Measurements from ENCODE around the gene LSAMP.
"Not testable (repeated sequence)": the region's sequence is repeated elsewhere in the genome, so short reads cannot be mapped to it uniquely, and the experiment has no call there.

The LSAMP gene

GRCh38 chr3:115845986-115846385 is 599.3 kb downstream of the LSAMP start:
- no peak overlapping the region for H3K27ac ChIP-seq (ENCODE audit: low read length, poor library complexity, severe bottlenecking)
- H3K4ac ChIP-seq (ENCODE audit: low read depth in 1 of 2, low read length in 2 of 2) = no peak overlapping the region
- H3K18ac ChIP-seq (ENCODE audit: low read depth in 1 of 2, low read length in 2 of 2) = no peak overlapping the region
- H3K36me3 ChIP-seq (ENCODE audit: control insufficient read depth in 1 of 2, insufficient read depth in 2 of 2, low read depth in 1 of 2, low read length in 2 of 2) = peaks cover 0 to 5% of the 10 kb centered on the region in 2 experiments
- H2BK15ac ChIP-seq (ENCODE audit: low read depth, poor library complexity, severe bottlenecking) = no peak overlapping the region
- H3K14ac ChIP-seq (ENCODE audit: low read length in 2 of 2) = no peak overlapping the region
- no peaks in the 10 kb centered on the region for H3K4me1 ChIP-seq (ENCODE audit: control insufficient read depth, insufficient read depth, low read depth, low read length)
- no peaks in the 10 kb centered on the region for H3K27me3 ChIP-seq (ENCODE audit: control insufficient read depth in 1 of 2, insufficient read depth in 1 of 2, low read length in 2 of 2)
- H4K91ac ChIP-seq (ENCODE audit: low read length) = no peak overlapping the region
- no CpG with 5 or more reads among the region's 1 CpG for WGBS
- no peak overlapping the region for H2BK120ac ChIP-seq (ENCODE audit: low read depth, low read length)
- no peak overlapping the region for H3K4me2 ChIP-seq (ENCODE audit: low read length, poor library complexity, severe bottlenecking)
- H2AFZ ChIP-seq (ENCODE audit: low read depth, low read length) = no peak overlapping the region
- H3K79me1 ChIP-seq (replicated peaks; ENCODE audit: low read length, poor library complexity, severe bottlenecking) = peaks cover 1% of the 10 kb centered on the region
- H2AK5ac ChIP-seq (ENCODE audit: low read length, severe bottlenecking) = no peak overlapping the region
- H2BK12ac ChIP-seq (ENCODE audit: low read length in 2 of 2) = no peak overlapping the region
- no peak overlapping the region for H3K23ac ChIP-seq (ENCODE audit: low read length in 2 of 2)
- no peak overlapping the region for H2BK5ac ChIP-seq (ENCODE audit: low read depth, low read length, poor library complexity, severe bottlenecking)
- H3K9ac ChIP-seq (ENCODE audit: low read length) = no peak overlapping the region
- H3K9me3 ChIP-seq (ENCODE audit: control insufficient read depth, low read length) = no peaks in the 10 kb centered on the region
- DNase-seq = no peak
- H4K8ac ChIP-seq (ENCODE audit: low read length) = no peak overlapping the region
- no peak overlapping the region for H3K4me3 ChIP-seq (ENCODE audit: insufficient read depth in 1 of 2, low read depth in 1 of 2, low read length in 2 of 2)

GRCh38 chr3:115844729-115845128 is 600.6 kb downstream of the LSAMP start:
- not testable (repeated sequence) for H3K23ac ChIP-seq (ENCODE audit: low read length in 2 of 2); H2AFZ ChIP-seq (ENCODE audit: low read depth, low read length); H2BK120ac ChIP-seq (ENCODE audit: low read depth, low read length); H3K36me3 ChIP-seq (ENCODE audit: control insufficient read depth in 1 of 2, insufficient read depth in 2 of 2, low read depth in 1 of 2, low read length in 2 of 2); H2BK12ac ChIP-seq (ENCODE audit: low read length in 2 of 2); H3K79me1 ChIP-seq (replicated peaks; ENCODE audit: low read length, poor library complexity, severe bottlenecking); H2BK15ac ChIP-seq (ENCODE audit: low read depth, poor library complexity, severe bottlenecking); H4K8ac ChIP-seq (ENCODE audit: low read length); H3K9me3 ChIP-seq (ENCODE audit: control insufficient read depth, low read length); H3K4me3 ChIP-seq (ENCODE audit: insufficient read depth in 1 of 2, low read depth in 1 of 2, low read length in 2 of 2); H3K4ac ChIP-seq (ENCODE audit: low read depth in 1 of 2, low read length in 2 of 2); DNase-seq; H3K27me3 ChIP-seq (ENCODE audit: control insufficient read depth in 1 of 2, insufficient read depth in 1 of 2, low read length in 2 of 2); H3K4me1 ChIP-seq (ENCODE audit: control insufficient read depth, insufficient read depth, low read depth, low read length); H3K14ac ChIP-seq (ENCODE audit: low read length in 2 of 2); H3K4me2 ChIP-seq (ENCODE audit: low read length, poor library complexity, severe bottlenecking); H2BK5ac ChIP-seq (ENCODE audit: low read depth, low read length, poor library complexity, severe bottlenecking); H4K91ac ChIP-seq (ENCODE audit: low read length); H3K9ac ChIP-seq (ENCODE audit: low read length); H2AK5ac ChIP-seq (ENCODE audit: low read length, severe bottlenecking); H3K18ac ChIP-seq (ENCODE audit: low read depth in 1 of 2, low read length in 2 of 2); H3K27ac ChIP-seq (ENCODE audit: low read length, poor library complexity, severe bottlenecking)
- WGBS = 98% methylated on average over 5 of the region's 5 CpGs

DNA sequence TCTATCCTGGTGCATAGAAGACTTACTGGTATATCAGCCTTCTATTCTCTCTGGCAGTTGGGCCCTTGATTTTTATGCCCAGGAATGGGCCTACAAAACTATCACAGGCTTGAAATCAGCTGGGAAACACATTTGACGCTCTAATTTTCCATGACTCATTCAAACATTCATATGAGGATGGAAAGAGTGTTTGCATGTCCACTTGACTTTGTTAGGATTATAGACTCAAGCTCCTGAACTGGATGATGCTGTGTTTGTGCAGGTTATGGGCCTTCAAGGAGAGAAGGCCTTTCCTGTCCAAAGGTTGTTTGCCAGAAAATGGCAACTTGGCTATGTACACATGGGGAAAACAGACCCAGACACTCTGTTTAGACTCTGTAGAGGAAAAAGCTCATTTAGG is 602.1 kb downstream of the LSAMP start:
- Histone ChIP-seq H3K79me1 (replicated peaks; ENCODE audit: low read length, poor library complexity, severe bottlenecking) (peaks cover 1% of the 10 kb centered on the region), H2BK5ac (ENCODE audit: low read depth, low read length, poor library complexity, severe bottlenecking) (no peak overlapping the region), H3K9me3 (ENCODE audit: control insufficient read depth, low read length) (no peaks in the 10 kb centered on the region), H3K27me3 (ENCODE audit: control insufficient read depth in 1 of 2, insufficient read depth in 1 of 2, low read length in 2 of 2) (no peaks in the 10 kb centered on the region), H3K4me3 (ENCODE audit: insufficient read depth in 1 of 2, low read depth in 1 of 2, low read length in 2 of 2) (no peak overlapping the region), H3K4me1 (ENCODE audit: control insufficient read depth, insufficient read depth, low read depth, low read length) (no peaks in the 10 kb centered on the region), H3K14ac (ENCODE audit: low read length in 2 of 2) (no peak overlapping the region), H3K18ac (ENCODE audit: low read depth in 1 of 2, low read length in 2 of 2) (no peak overlapping the region), H3K23ac (ENCODE audit: low read length in 2 of 2) (no peak overlapping the region), H3K27ac (ENCODE audit: low read length, poor library complexity, severe bottlenecking) (no peak overlapping the region), H3K9ac (ENCODE audit: low read length) (no peak overlapping the region), H2BK15ac (ENCODE audit: low read depth, poor library complexity, severe bottlenecking) (no peak overlapping the region), H3K4ac (ENCODE audit: low read depth in 1 of 2, low read length in 2 of 2) (no peak overlapping the region), H2BK12ac (ENCODE audit: low read length in 2 of 2) (no peak overlapping the region), H3K4me2 (ENCODE audit: low read length, poor library complexity, severe bottlenecking) (no peak overlapping the region), H2AK5ac (ENCODE audit: low read length, severe bottlenecking) (no peak overlapping the region), H3K36me3 (ENCODE audit: control insufficient read depth in 1 of 2, insufficient read depth in 2 of 2, low read depth in 1 of 2, low read length in 2 of 2) (peaks cover 0 to 8% of the 10 kb centered on the region in 2 experiments), H2BK120ac (ENCODE audit: low read depth, low read length) (no peak overlapping the region), H4K8ac (ENCODE audit: low read length) (no peak overlapping the region), H4K91ac (ENCODE audit: low read length) (no peak overlapping the region), H2AFZ (ENCODE audit: low read depth, low read length) (no peak overlapping the region)
- peak; percentile 57 for DNase-seq
- whole genome bisulfite sequencing = 33% methylated on average over 1 of the region's 1 CpG

DNA sequence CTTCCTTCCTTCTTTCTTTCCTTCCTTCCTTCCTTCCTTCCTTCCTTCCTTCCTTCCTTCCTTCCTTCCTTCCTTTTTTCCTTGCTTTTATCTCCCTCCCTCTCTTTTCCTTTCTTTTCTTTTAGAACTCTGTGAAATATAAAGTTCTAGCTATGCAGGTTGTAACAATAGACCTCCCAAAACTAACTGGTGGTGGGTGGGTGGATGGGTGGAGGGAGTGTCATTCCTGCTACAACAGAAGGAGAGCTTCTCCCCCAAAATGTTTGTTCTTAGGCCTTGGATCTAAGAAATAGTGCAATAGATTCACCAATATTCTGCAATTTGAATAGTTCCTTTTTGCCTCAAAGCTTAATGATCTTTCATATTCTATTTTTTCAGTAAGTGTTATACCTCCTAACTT is 606.0 kb downstream of the LSAMP start:
- DNase-seq = no peak
- no peak overlapping the region for H3K4me3 ChIP-seq (ENCODE audit: insufficient read depth in 1 of 2, low read depth in 1 of 2, low read length in 2 of 2)
- H2BK120ac ChIP-seq (ENCODE audit: low read depth, low read length) = no peak overlapping the region
- H3K27ac ChIP-seq (ENCODE audit: low read length, poor library complexity, severe bottlenecking) = no peak overlapping the region
- H2BK12ac ChIP-seq (ENCODE audit: low read length in 2 of 2) = no peak overlapping the region
- no peak overlapping the region for H3K9ac ChIP-seq (ENCODE audit: low read length)
- H2BK15ac ChIP-seq (ENCODE audit: low read depth, poor library complexity, severe bottlenecking) = no peak overlapping the region
- no peak overlapping the region for H3K4me2 ChIP-seq (ENCODE audit: low read length, poor library complexity, severe bottlenecking)
- no peak overlapping the region for H2AFZ ChIP-seq (ENCODE audit: low read depth, low read length)
- H3K9me3 ChIP-seq (ENCODE audit: control insufficient read depth, low read length) = no peaks in the 10 kb centered on the region
- H4K91ac ChIP-seq (ENCODE audit: low read length) = no peak overlapping the region
- no peak overlapping the region for H3K23ac ChIP-seq (ENCODE audit: low read length in 2 of 2)
- H2AK5ac ChIP-seq (ENCODE audit: low read length, severe bottlenecking) = no peak overlapping the region
- no peaks in the 10 kb centered on the region for H3K27me3 ChIP-seq (ENCODE audit: control insufficient read depth in 1 of 2, insufficient read depth in 1 of 2, low read length in 2 of 2)
- peaks cover 0 to 10% of the 10 kb centered on the region in 2 experiments for H3K36me3 ChIP-seq (ENCODE audit: control insufficient read depth in 1 of 2, insufficient read depth in 2 of 2, low read depth in 1 of 2, low read length in 2 of 2)
- peaks cover 2% of the 10 kb centered on the region for H3K4me1 ChIP-seq (ENCODE audit: control insufficient read depth, insufficient read depth, low read depth, low read length)
- no peak overlapping the region for H3K14ac ChIP-seq (ENCODE audit: low read length in 2 of 2)
- H3K79me1 ChIP-seq (replicated peaks; ENCODE audit: low read length, poor library complexity, severe bottlenecking) = peaks cover 2% of the 10 kb centered on the region
- H3K4ac ChIP-seq (ENCODE audit: low read depth in 1 of 2, low read length in 2 of 2) = no peak overlapping the region
- no peak overlapping the region for H4K8ac ChIP-seq (ENCODE audit: low read length)
- H3K18ac ChIP-seq (ENCODE audit: low read depth in 1 of 2, low read length in 2 of 2) = no peak overlapping the region
- no peak overlapping the region for H2BK5ac ChIP-seq (ENCODE audit: low read depth, low read length, poor library complexity, severe bottlenecking)

All from mesenchymal stem cell (in vitro differentiated cells and primary cell).